Esophagus muscularis mucosa (tissue), 4 donors: ENCODE measurements around the gene FBXO10.

Source experiments
- CTCF ChIP-seq, 3 experiments: fragments of 200-600 bp in 2 of 3; fragments of 450-650 bp in 1 of 3; sonication (generic) in 2 of 3; IDR thresholded peaks; one replicate each; pipeline ENCODE4 v1.5.1; 2017 to 2019; ENCODE audit warnings: antibody characterized with exemption in 3 of 3, mild to moderate bottlenecking in 2 of 3, moderate library complexity in 1 of 3
- EP300 ChIP-seq: sonication (generic); formaldehyde crosslinking; IDR thresholded peaks from one replicate; pipeline ENCODE4 v1.6.1; 2017; ENCODE audit warnings: antibody characterized with exemption
- POLR2A ChIP-seq: fragments of 450-650 bp; IDR thresholded peaks from one replicate; pipeline ENCODE4 v1.6.1; 2017; ENCODE audit warnings: antibody characterized with exemption, moderate library complexity, mild to moderate bottlenecking, low read depth
- POLR2AphosphoS5 ChIP-seq, 2 donors: sonication (generic); formaldehyde crosslinking; IDR thresholded peaks; one replicate each; pipeline ENCODE4 v1.6.1; 2017; ENCODE audit warnings: antibody characterized with exemption in 2 of 2

- no peak for TF ChIP-seq CTCF (IDR thresholded peaks at IDR 0.05)
- TF ChIP-seq POLR2A = no peak
- no peak for TF ChIP-seq EP300
- TF ChIP-seq POLR2AphosphoS5 (IDR thresholded peaks at IDR 0.05) = no peak
These were observed 17.8 kb upstream of the FBXO10 start for GRCh38 chr9:37593883-37594448.
